Measurements from ENCODE around the gene NINL.

Gene NINL

DNA sequence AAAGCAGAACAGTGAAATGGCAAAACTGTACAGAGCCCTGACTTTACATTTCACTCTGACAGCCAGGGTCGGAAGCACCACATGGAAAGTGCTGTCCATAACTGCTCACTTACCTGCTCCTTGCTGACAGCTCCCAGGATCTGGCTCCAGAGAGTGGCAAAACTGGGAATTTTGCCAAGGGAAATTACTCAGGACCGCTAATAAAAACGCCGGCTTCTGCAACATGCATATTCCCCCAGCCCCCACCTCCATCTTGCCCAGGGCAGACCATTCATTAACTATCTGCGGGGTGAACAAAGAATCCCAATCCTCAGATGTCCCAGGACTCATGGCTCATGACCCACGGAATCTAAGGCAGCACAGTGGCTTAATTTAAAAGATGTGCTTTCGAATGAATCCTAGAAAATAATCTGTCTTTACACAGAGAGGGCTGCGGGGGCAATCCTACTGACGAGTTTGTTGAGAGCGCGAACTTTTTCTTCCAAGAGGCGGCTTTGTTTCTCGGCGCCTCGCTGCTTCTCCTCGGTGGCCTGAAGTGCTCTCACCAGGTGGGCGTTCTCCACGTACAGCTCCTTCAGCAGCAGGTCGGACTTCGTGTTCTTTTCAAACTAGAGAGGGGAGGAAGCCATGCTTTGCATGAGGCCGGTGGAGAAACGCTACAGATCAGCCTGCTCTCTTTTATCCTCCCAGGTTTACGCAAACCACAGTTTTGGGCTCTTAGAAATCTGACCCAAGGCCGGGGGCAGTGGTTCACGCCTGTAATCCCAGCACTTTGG is 132.1 kb downstream of the NINL start:
- Histone ChIP-seq H3K4me1 (ENCODE audit: control insufficient read depth, insufficient read depth, low read length) (peaks cover 9% of the 10 kb centered on the region), H3K36me3 (ENCODE audit: control insufficient read depth, insufficient read depth, low read length, severe bottlenecking) (peaks cover 30% of the 10 kb centered on the region), H3K4me3 (ENCODE audit: low read length) (no peak overlapping the region), H3K27me3 (replicated peaks; ENCODE audit: control insufficient read depth, insufficient read depth, low read length) (no peaks in the 10 kb centered on the region), H3K9ac (ENCODE audit: low read length) (no peak overlapping the region), H3K9me3 (ENCODE audit: control insufficient read depth, low read length) (no peaks in the 10 kb centered on the region)
- DNase-seq (ENCODE audit: low read depth): no peak

GRCh38 chr20:25452333-25452732 is 133.0 kb downstream of the NINL start:
- no peak overlapping the region for H3K9ac ChIP-seq (ENCODE audit: low read length)
- peaks cover 2% of the 10 kb centered on the region for H3K4me1 ChIP-seq (ENCODE audit: control insufficient read depth, insufficient read depth, low read length)
- no peaks in the 10 kb centered on the region for H3K27me3 ChIP-seq (replicated peaks; ENCODE audit: control insufficient read depth, insufficient read depth, low read length)
- no peak overlapping the region for H3K4me3 ChIP-seq (ENCODE audit: low read length)
- H3K9me3 ChIP-seq (ENCODE audit: control insufficient read depth, low read length): no peaks in the 10 kb centered on the region
- DNase-seq (ENCODE audit: low read depth): no peak
- H3K36me3 ChIP-seq (ENCODE audit: control insufficient read depth, insufficient read depth, low read length, severe bottlenecking): peaks cover 30% of the 10 kb centered on the region

- Histone ChIP-seq H3K36me3 (ENCODE audit: control insufficient read depth, insufficient read depth, low read length, severe bottlenecking) (peaks cover 10% of the 10 kb centered on the region), H3K9ac (ENCODE audit: low read length) (no peak overlapping the region), H3K4me3 (ENCODE audit: low read length) (no peak overlapping the region), H3K9me3 (ENCODE audit: control insufficient read depth, low read length) (no peaks in the 10 kb centered on the region), H3K27me3 (replicated peaks; ENCODE audit: control insufficient read depth, insufficient read depth, low read length) (no peaks in the 10 kb centered on the region), H3K4me1 (ENCODE audit: control insufficient read depth, insufficient read depth, low read length) (no peaks in the 10 kb centered on the region)
- no peak for DNase-seq (ENCODE audit: low read depth)
Measured at GRCh38 chr20:25447671-25448070, 137.7 kb downstream of the NINL start.

- H3K4me1 ChIP-seq (ENCODE audit: control insufficient read depth, insufficient read depth, low read length): no peaks in the 10 kb centered on the region
- H3K9ac ChIP-seq (ENCODE audit: low read length): no peak overlapping the region
- H3K36me3 ChIP-seq (ENCODE audit: control insufficient read depth, insufficient read depth, low read length, severe bottlenecking): no peaks in the 10 kb centered on the region
- no peaks in the 10 kb centered on the region for H3K9me3 ChIP-seq (ENCODE audit: control insufficient read depth, low read length)
- H3K27me3 ChIP-seq (replicated peaks; ENCODE audit: control insufficient read depth, insufficient read depth, low read length): no peaks in the 10 kb centered on the region
- no peak for DNase-seq (ENCODE audit: low read depth)
- H3K4me3 ChIP-seq (ENCODE audit: low read length): no peak overlapping the region
Measured at GRCh38 chr20:25444556-25444955, 140.8 kb downstream of the NINL start.

DNA sequence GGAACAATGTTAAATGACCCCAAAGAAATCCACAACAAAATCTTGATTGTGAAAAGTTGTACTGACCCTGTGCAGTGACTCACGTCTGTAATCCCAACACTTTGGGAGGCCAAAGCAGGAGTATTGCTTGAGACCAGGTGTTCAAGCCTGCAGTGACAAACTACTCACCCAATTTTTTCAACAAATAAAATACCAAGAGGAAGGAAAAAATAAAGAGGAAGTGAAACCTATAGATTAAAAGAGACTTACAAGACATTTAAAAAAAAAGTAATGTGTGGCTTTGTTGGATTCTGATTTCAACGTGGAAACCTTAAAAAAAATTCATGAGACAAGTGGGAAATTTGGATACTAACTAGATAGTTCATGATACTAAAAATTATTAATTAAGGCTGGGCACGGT is 146.0 kb downstream of the NINL start:
- H3K9me3 ChIP-seq (ENCODE audit: control insufficient read depth, low read length): no peaks in the 10 kb centered on the region
- H3K27me3 ChIP-seq (replicated peaks; ENCODE audit: control insufficient read depth, insufficient read depth, low read length): no peaks in the 10 kb centered on the region
- no peaks in the 10 kb centered on the region for H3K36me3 ChIP-seq (ENCODE audit: control insufficient read depth, insufficient read depth, low read length, severe bottlenecking)
- no peak overlapping the region for H3K4me3 ChIP-seq (ENCODE audit: low read length)
- no peak overlapping the region for H3K9ac ChIP-seq (ENCODE audit: low read length)
- DNase-seq (ENCODE audit: low read depth): no peak
- H3K4me1 ChIP-seq (ENCODE audit: control insufficient read depth, insufficient read depth, low read length): no peaks in the 10 kb centered on the region

GRCh38 chr20:25437153-25437581 is 148.2 kb downstream of the NINL start:
- DNase-seq (ENCODE audit: low read depth): no peak
- Histone ChIP-seq H3K9ac (ENCODE audit: low read length) (no peak overlapping the region), H3K4me1 (ENCODE audit: control insufficient read depth, insufficient read depth, low read length) (no peaks in the 10 kb centered on the region), H3K9me3 (ENCODE audit: control insufficient read depth, low read length) (no peaks in the 10 kb centered on the region), H3K36me3 (ENCODE audit: control insufficient read depth, insufficient read depth, low read length, severe bottlenecking) (no peaks in the 10 kb centered on the region), H3K27me3 (replicated peaks; ENCODE audit: control insufficient read depth, insufficient read depth, low read length) (no peaks in the 10 kb centered on the region), H3K4me3 (ENCODE audit: low read length) (no peak overlapping the region)

GRCh38 chr20:25424536-25424935 is 160.8 kb downstream of the NINL start:
- Histone ChIP-seq H3K9ac (ENCODE audit: low read length) (no peak overlapping the region), H3K27me3 (replicated peaks; ENCODE audit: control insufficient read depth, insufficient read depth, low read length) (no peaks in the 10 kb centered on the region), H3K4me1 (ENCODE audit: control insufficient read depth, insufficient read depth, low read length) (no peaks in the 10 kb centered on the region), H3K9me3 (ENCODE audit: control insufficient read depth, low read length) (no peaks in the 10 kb centered on the region), H3K4me3 (ENCODE audit: low read length) (no peak overlapping the region), H3K36me3 (ENCODE audit: control insufficient read depth, insufficient read depth, low read length, severe bottlenecking) (no peaks in the 10 kb centered on the region)
- DNase-seq (ENCODE audit: low read depth): no peak

DNA sequence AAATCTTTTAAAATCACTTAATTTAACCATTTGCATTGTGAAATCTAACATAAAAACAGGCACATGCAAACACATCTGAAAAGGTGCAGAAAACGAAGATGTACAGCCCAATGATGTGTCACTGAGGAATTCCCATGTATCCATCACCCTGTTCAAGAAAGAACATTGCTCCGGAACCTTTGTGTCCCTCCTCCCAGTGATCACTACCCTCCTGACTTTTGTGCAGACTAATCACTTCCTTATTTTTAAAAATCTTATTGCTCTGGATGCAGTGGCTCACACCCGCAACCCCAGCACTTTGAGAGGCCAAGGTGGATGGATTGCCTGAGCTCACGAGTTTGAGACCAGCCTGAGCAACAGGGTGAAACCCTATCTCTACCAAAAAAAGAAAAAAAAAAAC is 163.3 kb downstream of the NINL start:
- no peak for DNase-seq (ENCODE audit: low read depth)
- no peaks in the 10 kb centered on the region for H3K36me3 ChIP-seq (ENCODE audit: control insufficient read depth, insufficient read depth, low read length, severe bottlenecking)
- no peak overlapping the region for H3K4me3 ChIP-seq (ENCODE audit: low read length)
- H3K4me1 ChIP-seq (ENCODE audit: control insufficient read depth, insufficient read depth, low read length): no peaks in the 10 kb centered on the region
- no peaks in the 10 kb centered on the region for H3K9me3 ChIP-seq (ENCODE audit: control insufficient read depth, low read length)
- no peak overlapping the region for H3K9ac ChIP-seq (ENCODE audit: low read length)
- H3K27me3 ChIP-seq (replicated peaks; ENCODE audit: control insufficient read depth, insufficient read depth, low read length): no peaks in the 10 kb centered on the region

- Histone ChIP-seq H3K36me3 (ENCODE audit: control insufficient read depth, insufficient read depth, low read length, severe bottlenecking) (no peaks in the 10 kb centered on the region), H3K9ac (ENCODE audit: low read length) (no peak overlapping the region), H3K9me3 (ENCODE audit: control insufficient read depth, low read length) (no peaks in the 10 kb centered on the region), H3K4me1 (ENCODE audit: control insufficient read depth, insufficient read depth, low read length) (no peaks in the 10 kb centered on the region), H3K27me3 (replicated peaks; ENCODE audit: control insufficient read depth, insufficient read depth, low read length) (no peaks in the 10 kb centered on the region), H3K4me3 (ENCODE audit: low read length) (no peak overlapping the region)
- DNase-seq (ENCODE audit: low read depth): no peak
Measured at GRCh38 chr20:25421102-25421501, 164.2 kb downstream of the NINL start.

- no peak for DNase-seq (ENCODE audit: low read depth)
- no peaks in the 10 kb centered on the region for H3K27me3 ChIP-seq (replicated peaks; ENCODE audit: control insufficient read depth, insufficient read depth, low read length)
- no peak overlapping the region for H3K9ac ChIP-seq (ENCODE audit: low read length)
- H3K4me3 ChIP-seq (ENCODE audit: low read length): no peak overlapping the region
- H3K4me1 ChIP-seq (ENCODE audit: control insufficient read depth, insufficient read depth, low read length): no peaks in the 10 kb centered on the region
- no peaks in the 10 kb centered on the region for H3K36me3 ChIP-seq (ENCODE audit: control insufficient read depth, insufficient read depth, low read length, severe bottlenecking)
- H3K9me3 ChIP-seq (ENCODE audit: control insufficient read depth, low read length): no peaks in the 10 kb centered on the region
Measured at GRCh38 chr20:25418776-25419175, 166.6 kb downstream of the NINL start.

GRCh38 chr20:25408890-25409289 is 176.4 kb downstream of the NINL start:
- DNase-seq (ENCODE audit: low read depth): no peak
- Histone ChIP-seq H3K27me3 (replicated peaks; ENCODE audit: control insufficient read depth, insufficient read depth, low read length) (no peaks in the 10 kb centered on the region), H3K4me3 (ENCODE audit: low read length) (no peak overlapping the region), H3K36me3 (ENCODE audit: control insufficient read depth, insufficient read depth, low read length, severe bottlenecking) (no peaks in the 10 kb centered on the region), H3K4me1 (ENCODE audit: control insufficient read depth, insufficient read depth, low read length) (peaks cover 7% of the 10 kb centered on the region), H3K9ac (ENCODE audit: low read length) (peak overlapping the region; percentile 83), H3K9me3 (ENCODE audit: control insufficient read depth, low read length) (no peaks in the 10 kb centered on the region)

DNA sequence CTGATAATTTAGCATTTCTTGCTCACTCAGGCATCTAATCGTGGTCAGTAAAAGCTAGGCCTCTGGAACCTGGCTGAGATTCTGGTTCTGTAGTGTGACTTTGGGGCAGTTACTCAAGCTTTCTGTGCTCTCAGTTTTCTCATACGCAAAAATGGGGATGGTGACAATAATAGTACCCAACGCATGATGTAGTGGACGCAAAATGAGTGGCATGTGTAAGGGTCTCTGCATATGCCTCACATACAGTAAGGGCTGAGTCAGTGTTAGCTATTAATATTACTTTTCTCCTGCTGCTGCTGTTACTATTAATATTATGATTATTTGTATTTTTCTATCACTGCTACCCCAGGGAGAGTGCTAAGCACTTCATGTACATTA is 177.2 kb downstream of the NINL start:
- H3K4me1 ChIP-seq (ENCODE audit: control insufficient read depth, insufficient read depth, low read length): peaks cover 7% of the 10 kb centered on the region
- peak overlapping the region; percentile 83 for H3K9ac ChIP-seq (ENCODE audit: low read length)
- no peaks in the 10 kb centered on the region for H3K36me3 ChIP-seq (ENCODE audit: control insufficient read depth, insufficient read depth, low read length, severe bottlenecking)
- H3K9me3 ChIP-seq (ENCODE audit: control insufficient read depth, low read length): peaks cover 5% of the 10 kb centered on the region
- no peaks in the 10 kb centered on the region for H3K27me3 ChIP-seq (replicated peaks; ENCODE audit: control insufficient read depth, insufficient read depth, low read length)
- peak overlapping the region; percentile 88 for H3K4me3 ChIP-seq (ENCODE audit: low read length)
- peak; percentile 6 for DNase-seq (ENCODE audit: low read depth)
